ENCODE results near the gene NCK1.

GRCh38 chr3:136950623-136951022 lies 88.6 kb downstream of the NCK1 start:
- TF ChIP-seq POLR2AphosphoS5 (IDR thresholded peaks at IDR 0.05; ENCODE audit: low read depth, low read length) (no peak), POLR2A (IDR thresholded peaks at IDR 0.05; ENCODE audit: low read depth, low read length) (no peak)

All from GM12892 (cell line).